Measurements from ENCODE around the gene SLC38A8.

GRCh38 chr16:84081446-84081989 lies 38.9 kb upstream of the SLC38A8 start:
- TF ChIP-seq ARNT (IDR thresholded peaks at IDR 0.05) = no peak
- TF ChIP-seq SUZ12 (IDR thresholded peaks at IDR 0.05) = no peak
- TF ChIP-seq TARDBP (IDR thresholded peaks at IDR 0.05) = no peak
- TF ChIP-seq BHLHE40 (IDR thresholded peaks at IDR 0.05; ENCODE audit: borderline replicate concordance) = no peak
- TF ChIP-seq FOXM1 (IDR thresholded peaks at IDR 0.05; ENCODE audit: borderline replicate concordance) = no peak
- TF ChIP-seq ELF4 (IDR thresholded peaks at IDR 0.05) = no peak
- no peak for TF ChIP-seq FOXA1 (IDR thresholded peaks at IDR 0.05)
